NB4 (cell line): Measurements from ENCODE around the gene ADSS2.
"Not testable (repeated sequence)": the region's sequence is repeated elsewhere in the genome, so short reads cannot be mapped to it uniquely, and the experiment has no call there.

Experiments
- DNase-seq: peaks from one replicate; pipeline ENCODE4 v3.0.0; 2010; ENCODE audit warnings: low read depth
- H3K4me3 ChIP-seq: one replicate; pipeline ENCODE4 v1.5.1; 2011; ENCODE audit warnings: mild to moderate bottlenecking, low read depth, low read length, moderate library complexity
- MYC ChIP-seq: IDR thresholded peaks from 2 replicates; pipeline ENCODE4 v1.6.1; 2011; ENCODE audit warnings: low read depth, low read length
- POLR2A ChIP-seq: IDR thresholded peaks from 2 replicates; pipeline ENCODE4 v1.6.1; 2011; ENCODE audit warnings: mild to moderate bottlenecking; ENCODE audit not compliant: insufficient read length; ENCODE audit errors: extremely low read depth
- TF ChIP-seq, protein P1 (sequence below): IDR thresholded peaks from one replicate; pipeline ENCODE4 v1.5.1; 2012; ENCODE audit warnings: low read depth, low read length
- TF ChIP-seq, protein P2 (sequence below): IDR thresholded peaks from 2 replicates; pipeline ENCODE4 v1.6.1; 2011; ENCODE audit warnings: low read depth, low read length

The ADSS2 gene

DNA sequence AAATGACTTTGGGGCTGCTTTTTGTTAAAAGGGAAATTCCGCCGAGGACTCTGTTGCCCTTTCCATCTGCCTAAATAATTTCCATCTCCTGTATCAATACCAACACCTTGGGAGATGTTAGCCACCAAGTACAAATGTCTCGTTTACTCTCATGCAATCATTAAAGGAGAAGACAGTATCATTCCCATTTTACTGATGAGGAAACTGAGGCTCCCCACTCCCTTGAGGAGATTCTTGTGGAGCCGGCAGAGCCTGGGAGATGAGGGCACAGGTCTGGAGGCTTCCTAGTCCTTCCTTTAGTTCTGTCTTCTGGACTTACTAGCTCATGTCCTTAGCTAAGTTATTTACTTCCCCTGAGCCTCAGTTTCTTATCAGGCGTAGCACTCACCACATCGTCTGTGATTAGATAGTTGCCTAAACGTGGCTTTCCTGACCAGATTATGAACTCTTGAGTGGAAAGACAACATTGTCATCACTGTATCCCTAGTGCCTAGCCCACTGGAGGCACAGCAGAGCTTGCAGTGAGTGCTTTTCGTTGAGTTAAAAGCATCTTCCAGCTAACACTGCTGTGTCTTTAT is 81.6 kb downstream of the ADSS2 start:
- no peak for DNase-seq
- H3K4me3 ChIP-seq = no peak overlapping the region
- TF ChIP-seq, protein P1, sequence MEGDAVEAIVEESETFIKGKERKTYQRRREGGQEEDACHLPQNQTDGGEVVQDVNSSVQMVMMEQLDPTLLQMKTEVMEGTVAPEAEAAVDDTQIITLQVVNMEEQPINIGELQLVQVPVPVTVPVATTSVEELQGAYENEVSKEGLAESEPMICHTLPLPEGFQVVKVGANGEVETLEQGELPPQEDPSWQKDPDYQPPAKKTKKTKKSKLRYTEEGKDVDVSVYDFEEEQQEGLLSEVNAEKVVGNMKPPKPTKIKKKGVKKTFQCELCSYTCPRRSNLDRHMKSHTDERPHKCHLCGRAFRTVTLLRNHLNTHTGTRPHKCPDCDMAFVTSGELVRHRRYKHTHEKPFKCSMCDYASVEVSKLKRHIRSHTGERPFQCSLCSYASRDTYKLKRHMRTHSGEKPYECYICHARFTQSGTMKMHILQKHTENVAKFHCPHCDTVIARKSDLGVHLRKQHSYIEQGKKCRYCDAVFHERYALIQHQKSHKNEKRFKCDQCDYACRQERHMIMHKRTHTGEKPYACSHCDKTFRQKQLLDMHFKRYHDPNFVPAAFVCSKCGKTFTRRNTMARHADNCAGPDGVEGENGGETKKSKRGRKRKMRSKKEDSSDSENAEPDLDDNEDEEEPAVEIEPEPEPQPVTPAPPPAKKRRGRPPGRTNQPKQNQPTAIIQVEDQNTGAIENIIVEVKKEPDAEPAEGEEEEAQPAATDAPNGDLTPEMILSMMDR = no peak

DNA sequence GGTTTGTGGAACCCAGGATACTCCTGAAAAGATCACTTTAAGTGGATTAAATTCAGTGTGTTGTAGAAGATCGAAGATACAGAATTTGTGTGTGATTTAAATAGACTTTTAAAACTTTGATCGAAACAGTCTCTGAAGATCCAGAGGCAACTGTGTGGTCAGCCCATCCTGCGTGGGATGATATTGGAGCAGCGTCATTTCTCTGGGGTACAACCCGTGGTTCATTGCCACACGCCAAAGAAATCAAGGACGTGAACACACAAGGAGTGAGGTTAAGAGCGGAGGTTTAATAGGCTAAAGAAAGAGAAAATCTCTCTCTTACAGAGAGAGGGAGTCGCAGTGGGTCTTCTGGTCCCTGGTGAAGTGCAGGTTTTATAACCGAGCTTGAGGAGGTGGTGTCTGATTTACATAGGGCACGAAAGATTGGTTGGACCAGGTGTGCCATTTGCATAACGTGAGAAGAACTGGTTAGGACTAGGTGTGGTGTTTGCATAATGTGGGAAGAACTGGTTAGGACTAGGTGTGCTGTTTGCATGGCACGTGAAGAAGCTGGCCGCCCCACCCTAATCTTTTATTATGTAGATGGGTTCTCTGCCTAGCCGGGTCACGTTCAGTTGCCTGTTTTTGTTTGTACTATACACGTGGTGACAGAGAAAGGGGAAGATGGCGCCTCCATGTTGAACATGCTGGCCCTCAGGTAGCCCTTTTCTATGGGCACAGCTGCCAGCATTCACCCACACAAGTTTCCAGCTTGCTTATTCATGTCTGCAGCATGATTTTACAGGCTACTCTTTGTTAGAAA is 82.3 kb downstream of the ADSS2 start:
- H3K4me3 ChIP-seq = no peak overlapping the region
- no peak for DNase-seq
- TF ChIP-seq, protein P2, sequence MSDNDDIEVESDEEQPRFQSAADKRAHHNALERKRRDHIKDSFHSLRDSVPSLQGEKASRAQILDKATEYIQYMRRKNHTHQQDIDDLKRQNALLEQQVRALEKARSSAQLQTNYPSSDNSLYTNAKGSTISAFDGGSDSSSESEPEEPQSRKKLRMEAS = no peak

DNA sequence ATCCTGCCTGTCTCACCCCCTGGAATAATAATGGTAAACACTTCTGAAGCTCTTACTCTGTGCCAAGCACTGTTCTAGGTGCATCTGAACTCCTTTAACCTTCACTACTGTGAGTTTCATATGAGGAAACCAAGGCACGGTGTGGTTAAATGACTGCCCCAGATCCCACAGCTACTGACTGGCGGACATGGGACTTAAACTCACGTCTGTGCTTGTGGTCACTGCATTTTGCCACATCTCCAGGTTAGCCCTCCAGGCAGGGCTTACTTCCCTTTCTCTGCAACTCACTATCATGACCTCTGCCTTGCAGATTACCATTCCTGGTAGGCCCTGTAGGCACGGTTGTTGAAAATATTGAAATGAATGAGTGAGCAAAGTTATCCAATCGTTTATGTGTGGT is 83.4 kb downstream of the ADSS2 start:
- peak; percentile 49 for DNase-seq
- no peak overlapping the region for H3K4me3 ChIP-seq
- TF ChIP-seq POLR2A (no peak), MYC (no peak)
- TF ChIP-seq, protein P1 = no peak
- TF ChIP-seq, protein P2 = no peak

DNA sequence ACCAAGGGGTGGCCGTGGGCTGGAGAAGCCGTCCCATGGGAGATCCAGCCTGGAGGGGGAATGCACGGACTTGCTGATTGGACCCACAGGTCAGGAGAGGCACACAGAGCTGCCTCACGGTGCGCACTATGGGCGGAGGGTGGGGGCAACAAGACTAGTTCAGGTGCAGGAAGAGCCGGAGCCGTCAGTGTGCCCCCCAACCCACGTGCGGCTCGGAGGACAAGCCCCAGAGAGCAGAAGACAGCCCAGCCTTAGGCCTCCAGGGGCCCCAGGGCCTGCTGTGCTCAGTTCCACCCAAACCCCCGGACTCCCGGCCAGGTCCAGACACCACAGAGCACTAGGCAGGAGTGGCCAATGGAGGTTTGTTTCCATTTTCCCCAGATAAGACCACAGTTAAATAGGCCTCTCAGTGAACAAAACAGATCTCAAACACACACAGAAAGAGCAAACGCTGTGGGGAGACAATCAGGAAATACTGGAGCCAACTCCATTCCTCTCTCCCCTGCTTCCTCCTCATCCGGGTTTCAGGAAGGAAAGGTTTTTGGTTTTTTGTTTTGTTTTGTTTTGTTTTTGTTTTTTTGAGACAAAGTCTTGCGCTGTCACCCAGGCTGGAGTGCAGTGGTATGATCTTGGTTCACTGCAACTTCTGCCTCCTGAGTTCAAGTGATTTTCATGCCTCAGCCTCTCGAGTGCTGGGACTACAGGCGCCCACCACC is 84.2 kb downstream of the ADSS2 start:
- DNase-seq = no peak
- no peak overlapping the region for H3K4me3 ChIP-seq
- no peak for TF ChIP-seq MYC
- TF ChIP-seq, protein P1 = no peak
- TF ChIP-seq, protein P2 = no peak
- no peak for TF ChIP-seq POLR2A

DNA sequence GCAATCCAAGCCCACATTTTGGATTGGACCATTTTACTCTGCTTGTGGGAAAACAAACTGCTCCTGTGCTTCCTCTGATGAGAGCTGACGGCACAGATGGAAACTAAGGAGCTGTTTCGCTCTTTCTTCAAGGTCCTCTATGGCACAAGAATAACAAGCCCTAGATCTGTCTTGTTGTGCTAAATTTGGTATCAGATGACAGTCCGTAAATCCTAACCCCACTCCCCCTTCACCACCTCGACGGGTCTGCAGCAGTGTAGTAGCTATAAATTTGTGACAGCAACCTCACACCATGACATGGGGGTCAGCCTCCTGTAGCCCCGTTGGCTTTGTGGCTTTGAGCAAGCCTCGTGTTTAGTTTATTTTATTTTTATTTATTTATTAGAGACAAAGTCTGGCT is 85.9 kb downstream of the ADSS2 start:
- DNase-seq = no peak
- TF ChIP-seq, protein P1 = no peak
- TF ChIP-seq, protein P2 = no peak
- no peak for TF ChIP-seq POLR2A
- no peak overlapping the region for H3K4me3 ChIP-seq

DNA sequence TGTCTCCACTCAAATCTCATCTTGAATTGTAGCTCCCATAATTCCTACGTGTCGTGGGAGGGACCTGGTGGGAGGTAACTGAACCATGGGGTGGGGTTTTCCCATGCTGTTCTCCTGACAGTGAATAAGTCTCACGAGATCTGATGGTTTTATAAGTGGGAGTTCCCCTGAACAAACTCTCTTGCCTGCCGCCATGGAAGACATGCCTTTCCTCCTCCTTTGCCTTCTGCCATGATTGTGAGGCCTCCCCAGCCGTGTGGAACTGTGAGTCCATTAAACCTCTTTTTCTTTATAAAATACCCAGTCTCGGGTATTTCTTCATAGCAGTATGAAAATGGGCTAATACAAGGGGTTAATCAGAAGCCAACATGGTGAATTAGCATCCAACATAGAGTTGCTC is 86.4 kb downstream of the ADSS2 start:
- DNase-seq, H3K4me3 ChIP-seq: not testable (repeated sequence)
